ENCODE results near the gene MACROH2A1.

Gene MACROH2A1

GRCh38 chr5:135397084-135397483 lies 1.9 kb downstream of the MACROH2A1 start:
- H3K9me3 ChIP-seq = no peaks in the 10 kb centered on the region
- no peak for DNase-seq
- no peaks in the 10 kb centered on the region for H3K27me3 ChIP-seq
- TF ChIP-seq CTCF (IDR thresholded peaks at IDR 0.05; ENCODE audit: low read depth, low read length) = no peak
- H3K4me1 ChIP-seq = peaks cover 6% of the 10 kb centered on the region
- peaks cover 24% of the 10 kb centered on the region for H3K36me3 ChIP-seq
- H3K4me3 ChIP-seq (ENCODE audit: low read depth, low read length) = 0 out of 2 replicates have a peak overlapping the region, but pooled peaks have one; percentile 4

GRCh38 chr5:135396459-135397055 lies 2.5 kb downstream of the MACROH2A1 start:
- Histone ChIP-seq H3K36me3 (peaks cover 24% of the 10 kb centered on the region), H3K9me3 (no peaks in the 10 kb centered on the region), H3K4me1 (peaks cover 6% of the 10 kb centered on the region), H3K27me3 (no peaks in the 10 kb centered on the region), H3K4me3 (ENCODE audit: low read depth, low read length) (no peak overlapping the region)
- DNase-seq = no peak
- no peak for TF ChIP-seq CTCF (IDR thresholded peaks at IDR 0.05; ENCODE audit: low read depth, low read length)

GRCh38 chr5:135395866-135396265 lies 3.2 kb downstream of the MACROH2A1 start:
- H3K9me3 ChIP-seq = no peaks in the 10 kb centered on the region
- peaks cover 6% of the 10 kb centered on the region for H3K4me1 ChIP-seq
- no peak for TF ChIP-seq CTCF (IDR thresholded peaks at IDR 0.05; ENCODE audit: low read depth, low read length)
- no peak overlapping the region for H3K4me3 ChIP-seq (ENCODE audit: low read depth, low read length)
- no peak for DNase-seq
- peaks cover 24% of the 10 kb centered on the region for H3K36me3 ChIP-seq
- no peaks in the 10 kb centered on the region for H3K27me3 ChIP-seq

- no peaks in the 10 kb centered on the region for H3K27me3 ChIP-seq
- no peak for DNase-seq
- no peak for TF ChIP-seq CTCF (IDR thresholded peaks at IDR 0.05; ENCODE audit: low read depth, low read length)
- peaks cover 24% of the 10 kb centered on the region for H3K36me3 ChIP-seq
- peaks cover 6% of the 10 kb centered on the region for H3K4me1 ChIP-seq
- H3K4me3 ChIP-seq (ENCODE audit: low read depth, low read length) = no peak overlapping the region
- no peaks in the 10 kb centered on the region for H3K9me3 ChIP-seq
These were observed 3.6 kb downstream of the MACROH2A1 start for GRCh38 chr5:135395451-135395850.

GRCh38 chr5:135394095-135394494 lies 4.9 kb downstream of the MACROH2A1 start:
- Histone ChIP-seq H3K4me3 (ENCODE audit: low read depth, low read length) (no peak overlapping the region), H3K9me3 (no peaks in the 10 kb centered on the region), H3K4me1 (peaks cover 4% of the 10 kb centered on the region), H3K27me3 (no peaks in the 10 kb centered on the region), H3K36me3 (peaks cover 32% of the 10 kb centered on the region)
- DNase-seq = no peak
- no peak for TF ChIP-seq CTCF (IDR thresholded peaks at IDR 0.05; ENCODE audit: low read depth, low read length)

- H3K9me3 ChIP-seq = no peaks in the 10 kb centered on the region
- DNase-seq = no peak
- H3K4me1 ChIP-seq = peaks cover 4% of the 10 kb centered on the region
- peaks cover 36% of the 10 kb centered on the region for H3K36me3 ChIP-seq
- no peak overlapping the region for H3K4me3 ChIP-seq (ENCODE audit: low read depth, low read length)
- no peaks in the 10 kb centered on the region for H3K27me3 ChIP-seq
- no peak for TF ChIP-seq CTCF (IDR thresholded peaks at IDR 0.05; ENCODE audit: low read depth, low read length)
These were observed 5.3 kb downstream of the MACROH2A1 start for GRCh38 chr5:135393691-135394090.

Measured in BE2C (cell line).